Mesothelial cell of epicardium (in vitro differentiated cells): ENCODE measurements around the gene SMAD2. TPM values are rescaled to one million over a fixed set of nuclear protein-coding genes. Genes with fewer than 3 reads are reported as not detected.

Experiments
- DNase-seq, 2 experiments: peaks; one replicate each; pipeline ENCODE4 v3.0.0; 2021; ENCODE audit warnings: low spot score in 2 of 2; ENCODE audit not compliant: unreplicated experiment in 2 of 2
- H3K27ac Mint-ChIP-seq: 2 replicates; pipeline ENCODE4 v1.8.0; 2021; ENCODE audit warnings: mixed read lengths
- H3K27me3 Mint-ChIP-seq: 2 replicates; pipeline ENCODE4 v1.8.0; 2021; ENCODE audit warnings: low read depth, mixed read lengths
- H3K36me3 Mint-ChIP-seq: 2 replicates; pipeline ENCODE4 v1.8.0; 2021; ENCODE audit warnings: mixed read lengths
- H3K4me1 Mint-ChIP-seq: 2 replicates; pipeline ENCODE4 v1.8.0; 2021; ENCODE audit warnings: mixed read lengths
- H3K4me3 Mint-ChIP-seq: 2 replicates; pipeline ENCODE4 v1.8.0; 2021; ENCODE audit warnings: mild to moderate bottlenecking, moderate library complexity, mixed read lengths
- H3K9me3 Mint-ChIP-seq: 2 replicates; pipeline ENCODE4 v1.8.0; 2021; ENCODE audit warnings: mixed read lengths
- total RNA-seq: library from RNA; stranded (reverse); gene quantifications from 3 replicates; pipeline ENCODE4 v1.2.1, GENCODE V29; 2021
- TF ChIP-seq, protein P1 (sequence below): fragments of 200-600 bp; sonication (generic); IDR thresholded peaks from one replicate; pipeline ENCODE4 v1.5.0; 2021; ENCODE audit warnings: antibody characterized with exemption; ENCODE audit not compliant: unreplicated experiment

SMAD2 gene
- total RNA-seq, 1 donor from 2014 or later = 161 TPM

DNA sequence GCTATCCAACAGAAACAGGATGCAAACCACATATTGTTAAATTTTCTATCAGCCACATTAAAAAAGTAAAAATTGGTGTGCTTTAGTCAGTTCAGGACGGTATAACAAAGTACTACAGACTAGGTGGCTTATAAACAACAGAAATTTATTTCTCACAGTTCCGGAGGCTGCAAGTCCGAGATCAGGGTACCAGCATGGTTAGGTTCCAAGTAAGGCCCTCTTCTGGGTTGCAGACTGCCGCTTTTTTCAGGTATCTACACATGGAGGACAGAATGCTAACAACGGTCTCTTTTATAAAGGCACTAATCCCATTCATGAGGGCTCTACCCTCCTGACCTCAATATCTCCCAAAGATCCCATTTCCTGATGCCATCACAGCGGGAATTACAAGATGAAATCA, 10.5 kb downstream of the SMAD2 start:
- H3K36me3 Mint-ChIP-seq = no peaks in the 10 kb centered on the region
- H3K27ac Mint-ChIP-seq = peak overlapping the region; percentile 40
- H3K27me3 Mint-ChIP-seq = no peaks in the 10 kb centered on the region
- no peak overlapping the region for H3K4me3 Mint-ChIP-seq
- no peaks in the 10 kb centered on the region for H3K9me3 Mint-ChIP-seq
- H3K4me1 Mint-ChIP-seq = peaks cover 60% of the 10 kb centered on the region
- no peak for DNase-seq
- TF ChIP-seq, protein P1, sequence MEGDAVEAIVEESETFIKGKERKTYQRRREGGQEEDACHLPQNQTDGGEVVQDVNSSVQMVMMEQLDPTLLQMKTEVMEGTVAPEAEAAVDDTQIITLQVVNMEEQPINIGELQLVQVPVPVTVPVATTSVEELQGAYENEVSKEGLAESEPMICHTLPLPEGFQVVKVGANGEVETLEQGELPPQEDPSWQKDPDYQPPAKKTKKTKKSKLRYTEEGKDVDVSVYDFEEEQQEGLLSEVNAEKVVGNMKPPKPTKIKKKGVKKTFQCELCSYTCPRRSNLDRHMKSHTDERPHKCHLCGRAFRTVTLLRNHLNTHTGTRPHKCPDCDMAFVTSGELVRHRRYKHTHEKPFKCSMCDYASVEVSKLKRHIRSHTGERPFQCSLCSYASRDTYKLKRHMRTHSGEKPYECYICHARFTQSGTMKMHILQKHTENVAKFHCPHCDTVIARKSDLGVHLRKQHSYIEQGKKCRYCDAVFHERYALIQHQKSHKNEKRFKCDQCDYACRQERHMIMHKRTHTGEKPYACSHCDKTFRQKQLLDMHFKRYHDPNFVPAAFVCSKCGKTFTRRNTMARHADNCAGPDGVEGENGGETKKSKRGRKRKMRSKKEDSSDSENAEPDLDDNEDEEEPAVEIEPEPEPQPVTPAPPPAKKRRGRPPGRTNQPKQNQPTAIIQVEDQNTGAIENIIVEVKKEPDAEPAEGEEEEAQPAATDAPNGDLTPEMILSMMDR = no peak

DNA sequence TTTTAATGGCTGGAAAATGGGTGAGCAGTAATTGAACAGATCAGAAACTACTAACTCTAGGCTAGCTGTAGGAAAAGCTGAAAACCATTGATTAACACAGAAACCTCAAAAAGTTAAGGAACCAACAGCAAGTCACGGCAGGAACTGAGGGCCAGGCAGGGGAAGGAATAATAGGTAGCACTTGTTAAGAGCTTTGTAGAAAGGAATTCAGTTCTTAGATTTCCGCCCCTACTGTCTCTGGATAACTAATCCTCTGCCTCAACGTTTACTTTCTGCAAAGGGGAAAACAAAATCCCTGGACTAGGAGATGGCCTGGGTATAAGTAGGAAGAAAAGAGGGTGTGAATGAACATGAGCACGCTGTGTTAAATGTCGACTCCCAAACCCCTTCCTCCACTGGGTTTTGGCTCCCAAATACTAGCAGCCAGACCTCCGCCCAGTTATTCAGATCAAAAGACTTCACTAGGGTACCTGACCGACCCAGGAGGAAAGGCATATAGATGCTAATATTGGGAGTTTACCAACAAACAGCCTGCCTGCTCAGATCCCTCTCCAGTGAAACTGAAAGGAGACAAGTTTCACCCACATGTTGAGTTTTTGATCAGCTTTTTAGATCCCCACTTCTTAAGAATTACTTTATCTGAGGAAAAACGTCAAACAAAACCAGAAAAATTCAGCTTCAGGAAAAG, 12.4 kb downstream of the SMAD2 start:
- Mint-ChIP-seq H3K27me3 (no peaks in the 10 kb centered on the region), H3K4me1 (peaks cover 65% of the 10 kb centered on the region), H3K9me3 (no peaks in the 10 kb centered on the region), H3K27ac (peak overlapping the region; percentile 19), H3K4me3 (no peak overlapping the region), H3K36me3 (no peaks in the 10 kb centered on the region)
- no peak for DNase-seq
- TF ChIP-seq, protein P1 = no peak

DNA sequence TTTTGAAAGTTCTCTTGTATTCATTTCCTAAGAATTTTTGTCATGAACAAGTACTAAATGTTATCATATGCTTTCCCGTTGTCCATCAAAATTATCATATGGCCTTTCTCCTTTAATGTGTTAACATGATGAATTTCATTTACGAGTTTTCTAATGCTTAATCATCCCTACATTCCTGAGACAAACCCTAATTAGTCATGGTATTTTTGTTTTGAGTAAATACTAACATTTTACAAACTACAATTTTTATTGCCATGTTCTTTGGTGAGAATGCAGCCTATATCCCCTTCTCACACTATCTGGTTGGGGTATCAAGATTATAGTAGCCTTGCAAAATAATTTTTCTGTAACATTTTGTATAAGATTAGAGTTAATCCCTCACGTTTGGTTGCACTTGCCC, 14.5 kb downstream of the SMAD2 start:
- Mint-ChIP-seq H3K36me3 (peaks cover 3% of the 10 kb centered on the region), H3K27me3 (no peaks in the 10 kb centered on the region), H3K4me1 (peaks cover 65% of the 10 kb centered on the region), H3K9me3 (no peaks in the 10 kb centered on the region), H3K4me3 (no peak overlapping the region), H3K27ac (no peak overlapping the region)
- no peak for DNase-seq
- TF ChIP-seq, protein P1 = no peak

DNA sequence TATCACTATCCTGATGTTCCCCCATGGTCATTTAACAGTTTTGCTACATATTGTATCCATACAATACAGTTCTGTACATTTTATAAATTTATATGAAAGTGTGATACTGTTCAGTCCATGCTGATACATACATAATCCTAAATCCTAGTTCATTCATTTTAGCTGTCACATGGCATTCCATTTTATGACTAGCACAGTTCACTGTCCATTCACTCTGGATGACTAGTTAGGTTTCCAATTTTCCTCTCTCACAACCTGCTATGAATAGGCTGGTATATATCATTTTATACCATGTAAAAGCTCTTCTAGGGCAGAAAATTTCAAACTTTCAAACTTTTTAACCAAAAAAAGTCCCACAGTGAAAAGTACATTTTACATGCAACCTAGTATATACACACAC, 15.2 kb downstream of the SMAD2 start:
- Mint-ChIP-seq H3K9me3 (no peaks in the 10 kb centered on the region), H3K27ac (no peak overlapping the region), H3K4me3 (no peak overlapping the region), H3K4me1 (peaks cover 64% of the 10 kb centered on the region), H3K36me3 (peaks cover 7% of the 10 kb centered on the region), H3K27me3 (no peaks in the 10 kb centered on the region)
- TF ChIP-seq, protein P1 = no peak
- no peak for DNase-seq

DNA sequence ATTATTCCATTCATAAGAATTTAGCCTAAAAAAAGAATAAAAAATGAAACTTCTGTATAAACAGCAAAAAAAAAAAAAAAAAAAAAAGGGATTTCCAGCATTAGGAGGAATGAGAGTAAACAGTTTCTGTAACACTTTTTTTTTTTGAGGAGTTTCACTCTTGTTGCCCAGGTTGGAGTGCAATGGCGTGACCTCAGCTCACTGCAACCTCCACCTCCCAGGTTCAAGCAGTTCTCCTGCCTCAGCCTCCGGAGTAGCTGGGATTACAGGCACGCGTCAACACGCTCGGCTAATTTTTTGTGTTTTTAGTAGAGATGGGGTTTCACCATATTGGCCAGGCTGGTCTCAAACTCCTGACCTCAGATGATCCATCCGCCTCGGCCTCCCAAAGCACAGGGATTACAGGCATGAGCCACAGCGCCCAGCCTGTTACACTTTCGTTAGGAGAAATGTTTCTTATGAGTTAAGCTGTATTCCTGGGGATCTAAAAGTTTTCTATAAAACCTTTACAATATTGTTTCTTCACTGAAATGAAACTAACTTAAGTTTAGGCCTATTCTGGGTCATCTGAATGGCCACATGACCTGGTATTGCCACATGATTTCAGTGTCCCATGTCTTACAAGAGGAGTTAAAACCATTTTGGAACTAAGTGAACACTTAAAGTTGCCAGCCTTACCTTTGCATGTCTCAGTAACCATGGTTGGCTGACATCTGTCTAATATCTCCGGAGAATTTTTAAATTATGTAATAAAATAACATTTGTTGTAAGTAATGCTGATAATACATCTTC, 17.5 kb downstream of the SMAD2 start:
- H3K4me3 Mint-ChIP-seq = no peak overlapping the region
- H3K27ac Mint-ChIP-seq = peak overlapping the region; percentile 9
- peaks cover 12% of the 10 kb centered on the region for H3K36me3 Mint-ChIP-seq

More for the DNA sequence above, 17.5 kb downstream of the SMAD2 start:
- no peak for DNase-seq
- TF ChIP-seq, protein P1 = no peak
- no peaks in the 10 kb centered on the region for H3K27me3 Mint-ChIP-seq
- H3K4me1 Mint-ChIP-seq = peaks cover 54% of the 10 kb centered on the region
- no peaks in the 10 kb centered on the region for H3K9me3 Mint-ChIP-seq
